Tibial nerve (tissue), 4 donors: ENCODE results near the gene LRRC40. TPM values are rescaled to one million over a fixed set of nuclear protein-coding genes. Genes with fewer than 3 reads are reported as not detected.

Experiments
- DNase-seq, 2 donors: peaks; one replicate each; pipeline ENCODE4 v3.0.0-alpha.2; 2019; ENCODE audit warnings: low spot score in 2 of 2
- H3K27ac ChIP-seq, 4 donors: fragments of 200-600 bp; sonication (generic) in 3 of 4; one replicate each; pipeline ENCODE4 v1.5.1; 2017 to 2019; ENCODE audit warnings: mild to moderate bottlenecking in 1 of 4
- H3K27me3 ChIP-seq, 2 donors: fragments of 200-600 bp; sonication (generic) in 1 of 2; one replicate each; pipeline versions ENCODE4 v1.5.1 to v1.6.0; 2017 to 2019
- H3K36me3 ChIP-seq, 3 donors: fragments of 200-600 bp; sonication (generic); one replicate each; pipeline ENCODE4 v1.5.1; 2018 to 2019
- H3K4me1 ChIP-seq, 4 donors: fragments of 200-600 bp; sonication (generic) in 3 of 4; one replicate each; pipeline ENCODE4 v1.5.1; 2017 to 2019
- H3K4me3 ChIP-seq, 4 donors: fragments of 200-600 bp; sonication (generic) in 3 of 4; one replicate each; pipeline ENCODE4 v1.5.1; 2017 to 2019; ENCODE audit warnings: mild to moderate bottlenecking in 1 of 4, moderate library complexity in 1 of 4
- H3K9me3 ChIP-seq, 4 donors: fragments of 200-600 bp; sonication (generic) in 3 of 4; one replicate each; pipeline ENCODE4 v1.5.1; 2017 to 2019
- CTCF ChIP-seq, 5 experiments: fragments of 200-600 bp in 3 of 5; fragments of 450-650 bp in 2 of 5; sonication (generic) in 3 of 5; IDR thresholded peaks; one replicate each; pipeline ENCODE4 v1.5.1; 2016 to 2019; ENCODE audit warnings: antibody characterized with exemption in 5 of 5, mild to moderate bottlenecking in 3 of 5, moderate library complexity in 2 of 5
- EP300 ChIP-seq, 2 donors: sonication (generic); formaldehyde crosslinking; IDR thresholded peaks; one replicate each; pipeline ENCODE4 v1.6.1; 2017; ENCODE audit warnings: antibody characterized with exemption in 2 of 2, mild to moderate bottlenecking in 1 of 2
- POLR2A ChIP-seq, 2 donors: fragments of 450-650 bp; IDR thresholded peaks; one replicate each; pipeline ENCODE4 v1.6.1; 2017; ENCODE audit warnings: antibody characterized with exemption in 2 of 2, mild to moderate bottlenecking in 2 of 2, moderate library complexity in 2 of 2
- WGBS, 2 donors: methylation state at CpG; one replicate each; pipeline ENCODE4 v1.1.5; 2018; 5-methylcytosine and 5-hydroxymethylcytosine counted together
- total RNA-seq, 4 donors: library from RNA; depleted of rRNA; stranded (reverse); fragments of >200 nt; gene quantifications; one replicate each; pipeline ENCODE4 v1.1.0, GENCODE V29; 2016

Gene LRRC40
- total RNA-seq, 4 donors from 2014 or later, result 8.2 to 14.2 (median 10.2) TPM

- Histone ChIP-seq H3K4me1 (peaks cover 0 to 31% (median 4%) of the 10 kb centered on the region in 4 donors), H3K27me3 (no peaks in the 10 kb centered on the region), H3K36me3 (peaks cover 0 to 9% (median 0%) of the 10 kb centered on the region in 3 donors), H3K27ac (peak overlapping the region in 1 of 4 donors; percentile 15), H3K4me3 (no peak overlapping the region), H3K9me3 (no peaks in the 10 kb centered on the region)
- peak in 1 of 2 donors; percentile 11 for DNase-seq
- TF ChIP-seq POLR2A (IDR thresholded peaks at IDR 0.05), result no peak
- no peak for TF ChIP-seq EP300 (IDR thresholded peaks at IDR 0.05)
- no peak for TF ChIP-seq CTCF (IDR thresholded peaks at IDR 0.05)
Observed at GRCh38 chr1:70140343-70140742, 65.0 kb downstream of the LRRC40 start.

GRCh38 chr1:70134148-70134547, 71.2 kb downstream of the LRRC40 start:
- H3K36me3 ChIP-seq, result no peaks in the 10 kb centered on the region
- H3K27ac ChIP-seq, result no peak overlapping the region
- H3K9me3 ChIP-seq, result no peaks in the 10 kb centered on the region
- peaks cover 0 to 3% (median 0%) of the 10 kb centered on the region in 4 donors for H3K4me1 ChIP-seq
- WGBS, 2 donors, result 76 to 77% methylated on average over 3 of the region's 3 CpGs
- H3K4me3 ChIP-seq, result no peak overlapping the region
- no peak for DNase-seq
- H3K27me3 ChIP-seq, result no peaks in the 10 kb centered on the region
- TF ChIP-seq EP300 (IDR thresholded peaks at IDR 0.05), result no peak
- no peak for TF ChIP-seq CTCF (IDR thresholded peaks at IDR 0.05)
- TF ChIP-seq POLR2A (IDR thresholded peaks at IDR 0.05), result no peak

- H3K4me1 ChIP-seq, result no peaks in the 10 kb centered on the region
- no peaks in the 10 kb centered on the region for H3K9me3 ChIP-seq
- H3K4me3 ChIP-seq, result no peak overlapping the region
- DNase-seq, result no peak
- no peaks in the 10 kb centered on the region for H3K36me3 ChIP-seq
- TF ChIP-seq CTCF (IDR thresholded peaks at IDR 0.05), result no peak
- no peak for TF ChIP-seq POLR2A (IDR thresholded peaks at IDR 0.05)
- TF ChIP-seq EP300 (IDR thresholded peaks at IDR 0.05), result no peak
- no peaks in the 10 kb centered on the region for H3K27me3 ChIP-seq
- no peak overlapping the region for H3K27ac ChIP-seq
Observed at GRCh38 chr1:70117046-70117445, 88.3 kb downstream of the LRRC40 start.

DNA sequence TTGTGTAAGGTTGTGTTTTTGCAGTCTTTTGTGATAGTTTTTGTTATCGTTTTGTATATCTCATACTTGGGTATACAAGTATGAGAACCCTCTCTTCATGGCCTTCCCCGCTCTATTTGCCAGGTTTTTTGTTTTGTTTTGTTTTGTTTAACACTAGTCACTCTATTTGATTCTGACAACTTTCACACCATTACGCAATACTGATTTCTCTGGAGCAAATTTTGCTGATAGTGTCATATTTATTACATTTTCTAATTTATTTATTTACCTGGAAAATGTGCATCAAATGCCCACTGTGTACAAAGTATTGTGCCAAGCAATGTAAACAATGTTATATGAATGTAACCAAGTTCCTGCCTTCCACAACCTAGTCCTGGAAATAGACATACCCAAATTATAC, 90.1 kb downstream of the LRRC40 start:
- Histone ChIP-seq H3K4me1 (no peaks in the 10 kb centered on the region), H3K27me3 (no peaks in the 10 kb centered on the region), H3K36me3 (no peaks in the 10 kb centered on the region), H3K4me3 (no peak overlapping the region), H3K27ac (no peak overlapping the region), H3K9me3 (no peaks in the 10 kb centered on the region)
- TF ChIP-seq EP300 (IDR thresholded peaks at IDR 0.05), result no peak
- TF ChIP-seq POLR2A (IDR thresholded peaks at IDR 0.05), result no peak
- no peak for TF ChIP-seq CTCF (IDR thresholded peaks at IDR 0.05)
- 88 to 92% methylated on average over 3 of the region's 3 CpGs for WGBS, 2 donors
- DNase-seq, result no peak

DNA sequence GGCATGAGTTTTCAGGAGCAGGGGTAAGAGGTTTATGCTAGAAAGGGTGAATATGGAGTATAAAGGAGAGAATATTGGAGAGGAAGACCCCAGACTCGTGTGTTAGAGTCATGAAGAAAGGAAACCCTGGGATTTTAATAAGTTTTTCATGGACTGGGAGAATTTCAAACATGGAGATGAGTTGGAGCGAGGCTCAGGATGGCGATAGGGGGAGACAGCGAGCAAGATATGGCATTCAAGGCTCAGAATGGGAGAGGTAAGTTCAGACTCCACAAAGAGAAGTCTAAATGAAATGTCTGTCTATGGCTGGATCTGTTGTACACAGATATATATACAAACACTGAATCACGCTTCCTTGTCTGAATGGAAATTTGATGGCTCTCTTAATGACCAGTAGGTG, 92.5 kb downstream of the LRRC40 start:
- Histone ChIP-seq H3K27me3 (no peaks in the 10 kb centered on the region), H3K27ac (no peak overlapping the region), H3K9me3 (no peaks in the 10 kb centered on the region), H3K4me3 (no peak overlapping the region), H3K36me3 (no peaks in the 10 kb centered on the region), H3K4me1 (no peaks in the 10 kb centered on the region)
- TF ChIP-seq CTCF (IDR thresholded peaks at IDR 0.05) (no peak), POLR2A (IDR thresholded peaks at IDR 0.05) (no peak), EP300 (IDR thresholded peaks at IDR 0.05) (no peak)
- WGBS, 2 donors, result 78 to 89% methylated on average over 5 of the region's 5 CpGs
- no peak for DNase-seq
